Stimulated activated CD4-positive, alpha-beta T cell treated with anti-CD3 and anti-CD28 coated beads, Interleukin-12 subunit alpha, Interleukin-12 subunit beta, amount 100 ng/mL, for 48 hours (primary cell): ENCODE data around the gene FHL1.
"Not testable (repeated sequence)": the region's sequence is repeated elsewhere in the genome, so short reads cannot be mapped to it uniquely, and the experiment has no call there.

Experiments used
- DNase-seq, 3 donors: peaks; one replicate each; pipeline ENCODE4 v3.0.0-alpha.2; 2020; ENCODE audit warnings: low read depth in 2 of 3, low spot score in 1 of 3

The FHL1 gene

DNA sequence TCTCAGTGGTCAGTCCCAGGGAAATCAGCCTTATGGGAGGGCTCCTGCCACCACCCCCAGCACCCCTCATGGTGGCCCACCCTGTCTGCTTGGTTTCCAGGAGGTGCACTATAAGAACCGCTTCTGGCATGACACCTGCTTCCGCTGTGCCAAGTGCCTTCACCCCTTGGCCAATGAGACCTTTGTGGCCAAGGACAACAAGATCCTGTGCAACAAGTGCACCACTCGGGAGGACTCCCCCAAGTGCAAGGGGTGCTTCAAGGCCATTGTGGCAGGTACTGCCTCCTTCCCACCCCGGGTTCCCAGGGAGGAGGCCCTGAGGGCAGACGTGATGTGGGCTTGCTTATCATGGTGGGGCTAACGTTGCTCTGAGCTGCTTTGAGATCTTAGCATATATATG is 59.6 kb downstream of the FHL1 start:
- DNase-seq = no peak

DNA sequence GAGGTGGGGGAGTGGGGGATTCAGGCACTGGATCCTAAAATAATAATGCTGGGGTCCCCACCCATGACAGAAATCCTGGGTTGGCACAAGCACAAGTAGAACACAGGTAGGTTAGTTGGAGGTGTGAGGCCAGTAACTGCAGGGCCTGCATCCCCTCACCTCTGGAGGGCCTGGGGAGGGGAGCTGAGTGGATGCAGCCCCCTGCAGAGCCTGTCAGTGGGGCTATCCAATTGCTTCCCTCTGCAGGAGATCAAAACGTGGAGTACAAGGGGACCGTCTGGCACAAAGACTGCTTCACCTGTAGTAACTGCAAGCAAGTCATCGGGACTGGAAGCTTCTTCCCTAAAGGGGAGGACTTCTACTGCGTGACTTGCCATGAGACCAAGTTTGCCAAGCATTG is 60.2 kb downstream of the FHL1 start:
- no peak for DNase-seq

DNA sequence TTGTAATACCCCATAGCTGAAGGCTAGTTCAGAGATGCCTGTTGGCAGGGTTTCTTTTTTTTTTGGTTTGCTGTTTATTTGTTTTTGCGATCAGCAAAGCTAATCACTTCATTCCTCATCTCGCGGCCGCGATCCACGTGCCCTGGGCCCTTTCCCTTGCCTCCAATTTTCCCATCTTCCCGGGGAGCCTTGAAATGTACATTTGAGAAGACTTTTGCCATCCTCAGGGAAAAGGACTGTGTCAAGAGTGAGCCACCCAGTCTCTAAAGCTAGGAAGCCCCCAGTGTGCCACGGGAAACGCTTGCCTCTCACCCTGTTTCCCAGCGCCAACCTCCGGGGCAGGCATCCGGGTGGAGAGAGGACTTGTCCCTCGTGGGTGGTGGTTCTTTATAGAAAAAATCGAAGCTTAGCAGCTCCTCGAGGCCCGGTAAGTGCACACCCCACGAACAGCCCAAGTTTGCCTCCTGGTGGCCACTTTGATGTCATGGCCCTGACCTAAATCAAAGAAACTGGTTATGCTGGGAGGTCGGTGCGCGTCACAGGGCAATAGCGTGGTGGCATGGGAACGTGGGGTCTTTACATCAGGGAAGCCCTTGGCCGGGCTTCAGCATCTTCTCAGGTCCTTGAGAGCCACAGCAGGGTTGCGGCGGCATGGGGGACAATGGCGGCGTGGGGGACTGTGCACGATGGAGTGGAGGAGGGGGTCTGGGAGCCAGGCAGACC is 61.8 kb downstream of the FHL1 start:
- DNase-seq = no peak

DNA sequence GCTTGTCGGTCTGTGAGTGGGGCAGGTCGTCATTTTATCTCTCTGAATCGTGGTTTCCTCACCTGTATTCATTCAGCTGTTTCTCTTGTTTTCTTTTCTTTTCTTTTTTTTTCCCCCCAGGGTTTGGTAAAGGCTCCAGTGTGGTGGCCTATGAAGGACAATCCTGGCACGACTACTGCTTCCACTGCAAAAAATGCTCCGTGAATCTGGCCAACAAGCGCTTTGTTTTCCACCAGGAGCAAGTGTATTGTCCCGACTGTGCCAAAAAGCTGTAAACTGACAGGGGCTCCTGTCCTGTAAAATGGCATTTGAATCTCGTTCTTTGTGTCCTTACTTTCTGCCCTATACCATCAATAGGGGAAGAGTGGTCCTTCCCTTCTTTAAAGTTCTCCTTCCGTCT is 62.4 kb downstream of the FHL1 start:
- DNase-seq = no peak

DNA sequence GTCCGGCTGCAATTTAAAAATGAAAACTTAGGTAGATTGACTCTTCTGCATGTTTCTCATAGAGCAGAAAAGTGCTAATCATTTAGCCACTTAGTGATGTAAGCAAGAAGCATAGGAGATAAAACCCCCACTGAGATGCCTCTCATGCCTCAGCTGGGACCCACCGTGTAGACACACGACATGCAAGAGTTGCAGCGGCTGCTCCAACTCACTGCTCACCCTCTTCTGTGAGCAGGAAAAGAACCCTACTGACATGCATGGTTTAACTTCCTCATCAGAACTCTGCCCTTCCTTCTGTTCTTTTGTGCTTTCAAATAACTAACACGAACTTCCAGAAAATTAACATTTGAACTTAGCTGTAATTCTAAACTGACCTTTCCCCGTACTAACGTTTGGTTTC is 62.9 kb downstream of the FHL1 start:
- no peak for DNase-seq

DNA sequence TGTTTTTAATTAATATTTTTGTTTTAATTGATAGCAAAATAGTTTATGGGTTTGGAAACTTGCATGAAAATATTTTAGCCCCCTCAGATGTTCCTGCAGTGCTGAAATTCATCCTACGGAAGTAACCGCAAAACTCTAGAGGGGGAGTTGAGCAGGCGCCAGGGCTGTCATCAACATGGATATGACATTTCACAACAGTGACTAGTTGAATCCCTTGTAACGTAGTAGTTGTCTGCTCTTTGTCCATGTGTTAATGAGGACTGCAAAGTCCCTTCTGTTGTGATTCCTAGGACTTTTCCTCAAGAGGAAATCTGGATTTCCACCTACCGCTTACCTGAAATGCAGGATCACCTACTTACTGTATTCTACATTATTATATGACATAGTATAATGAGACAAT is 63.5 kb downstream of the FHL1 start:
- DNase-seq = no peak

DNA sequence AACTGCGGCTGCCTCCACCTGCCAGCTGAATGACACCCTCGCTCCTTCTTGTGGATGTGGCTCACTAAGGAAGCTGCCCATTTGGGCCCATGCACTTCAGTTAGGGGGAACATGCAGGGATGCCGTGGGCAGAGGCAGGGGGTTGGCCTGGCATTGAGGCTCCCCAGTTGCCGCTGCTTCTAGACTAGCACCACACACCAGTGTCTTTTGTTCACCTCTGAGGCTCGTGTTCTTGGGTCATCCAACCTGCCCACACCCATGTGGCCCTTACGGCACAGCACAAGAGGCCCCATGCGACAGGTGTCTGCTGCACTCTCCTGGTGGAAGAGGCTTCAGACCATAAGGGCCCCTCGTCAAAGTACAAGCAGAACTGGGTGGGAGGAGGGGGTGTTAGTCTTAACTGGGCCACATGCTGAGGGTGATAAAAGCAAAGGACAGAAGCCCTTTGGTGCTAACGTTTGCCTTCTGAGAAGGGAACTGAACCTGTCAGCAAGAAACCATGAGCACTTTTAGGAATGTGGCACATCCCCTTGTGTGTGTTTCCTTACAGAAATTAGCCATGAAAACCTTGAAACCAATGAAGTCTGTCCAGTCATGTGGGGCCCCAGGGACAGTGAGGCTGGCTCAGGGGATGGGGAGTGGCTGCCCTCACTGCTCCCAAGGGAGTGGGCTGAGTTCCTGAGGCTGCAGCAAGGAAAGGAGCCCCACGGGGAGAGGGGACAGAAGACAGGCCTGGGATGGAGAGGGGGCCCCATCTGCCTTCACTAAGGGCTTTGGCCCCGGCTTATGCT is 64.6 kb downstream of the FHL1 start:
- DNase-seq = no peak

DNA sequence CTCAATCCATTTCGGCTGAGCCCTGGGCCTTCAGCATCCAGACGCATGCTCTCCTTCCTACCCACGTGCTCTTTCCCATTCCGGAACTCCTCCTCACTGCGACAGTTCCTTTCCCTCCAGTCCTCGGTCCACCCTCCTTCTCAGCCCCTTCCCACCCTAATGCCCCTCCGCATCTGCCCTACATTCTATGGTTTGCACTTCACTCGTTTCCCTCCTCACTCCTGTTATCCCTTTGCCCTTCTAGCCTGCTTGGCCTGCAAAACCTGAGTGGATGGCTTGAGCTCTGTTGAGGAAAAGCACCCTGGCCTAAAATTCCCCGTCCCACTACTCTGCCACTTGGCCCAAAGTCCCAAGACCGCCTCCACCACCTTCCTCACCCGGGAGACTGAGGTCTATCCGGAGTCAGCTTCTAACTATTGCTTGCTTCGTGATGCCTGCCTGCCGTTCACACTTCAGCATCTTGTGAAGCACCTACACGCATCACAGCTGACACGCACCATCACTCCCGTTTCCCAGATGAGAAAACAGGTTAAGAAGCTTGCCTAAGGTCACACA is 65.3 kb downstream of the FHL1 start:
- no peak for DNase-seq

DNA sequence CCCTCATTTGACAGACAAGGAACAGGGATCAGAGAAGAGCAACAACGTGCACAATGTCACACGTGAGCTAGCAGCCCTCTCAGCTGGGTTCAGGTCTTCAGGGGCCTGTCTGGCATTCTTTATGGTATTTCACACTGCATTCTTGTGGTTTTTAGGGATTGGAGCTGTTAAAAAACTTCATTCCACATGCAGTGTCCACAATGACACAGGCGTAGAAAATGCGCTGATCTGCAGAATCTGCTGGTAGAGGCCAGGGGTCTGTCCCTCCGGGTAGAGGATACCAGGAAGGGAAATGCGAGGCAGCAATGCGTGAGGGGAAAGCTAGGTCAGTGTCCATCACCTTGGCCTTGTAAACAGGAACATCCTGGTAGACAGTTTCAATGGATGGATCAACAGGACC is 67.2 kb downstream of the FHL1 start:
- DNase-seq = no peak

DNA sequence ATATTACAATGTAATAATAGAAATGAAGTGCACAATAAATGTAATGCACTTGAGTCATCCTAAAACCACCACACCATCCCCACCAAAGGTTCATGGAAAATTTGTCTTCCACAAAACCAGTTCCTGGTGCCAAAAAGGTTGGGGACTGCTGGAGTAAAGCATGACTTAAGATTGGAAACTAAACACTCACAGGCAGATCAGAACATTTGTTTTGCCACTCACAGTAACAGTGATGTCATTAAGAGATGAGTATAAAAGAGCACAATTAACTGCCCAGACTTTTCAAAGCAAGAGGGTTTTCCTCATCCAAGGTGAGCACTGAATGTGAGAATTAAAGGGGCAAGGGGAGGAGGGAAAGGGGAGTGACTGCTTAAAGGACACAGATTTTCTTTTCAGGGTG is 68.2 kb downstream of the FHL1 start:
- DNase-seq = no peak

DNA sequence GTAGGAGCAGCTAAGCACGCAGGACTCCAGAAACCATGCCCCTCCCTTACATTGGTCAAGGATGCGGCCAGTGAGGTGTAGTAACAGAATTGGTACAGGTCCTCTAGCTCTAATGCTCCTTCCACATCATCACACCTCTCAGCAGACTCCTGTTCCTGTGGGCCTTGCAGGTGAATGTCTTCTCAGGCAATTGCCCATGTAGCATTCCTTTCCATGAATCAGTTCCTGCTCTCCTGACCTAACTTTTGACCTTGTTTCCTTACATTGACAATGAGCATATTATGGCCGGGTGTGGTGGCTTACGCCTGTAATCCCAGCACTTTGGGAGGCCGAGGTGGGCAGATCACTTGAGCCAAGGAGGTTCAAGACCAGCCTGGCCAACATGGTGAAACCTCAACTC is 72.6 kb downstream of the FHL1 start:
- no peak for DNase-seq

DNA sequence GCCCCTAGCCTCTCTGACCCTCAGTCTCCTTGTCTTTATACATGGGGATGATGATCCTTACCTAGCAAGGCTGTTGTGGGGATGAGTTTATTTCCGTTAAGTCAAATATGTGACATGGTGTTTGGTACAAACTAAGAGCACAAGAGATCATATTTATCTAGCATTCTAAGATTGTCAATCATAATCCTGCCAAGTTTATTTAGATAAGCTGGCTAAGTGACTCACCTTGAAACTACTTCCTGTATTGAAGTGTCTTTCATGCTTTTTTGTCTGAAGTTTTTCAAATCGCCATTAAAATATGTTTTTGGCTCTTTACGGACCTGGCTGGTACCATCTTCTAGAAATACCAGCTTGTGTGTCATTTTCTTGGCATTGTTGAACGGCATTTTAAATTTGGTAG is 73.2 kb downstream of the FHL1 start:
- DNase-seq = no peak

DNA sequence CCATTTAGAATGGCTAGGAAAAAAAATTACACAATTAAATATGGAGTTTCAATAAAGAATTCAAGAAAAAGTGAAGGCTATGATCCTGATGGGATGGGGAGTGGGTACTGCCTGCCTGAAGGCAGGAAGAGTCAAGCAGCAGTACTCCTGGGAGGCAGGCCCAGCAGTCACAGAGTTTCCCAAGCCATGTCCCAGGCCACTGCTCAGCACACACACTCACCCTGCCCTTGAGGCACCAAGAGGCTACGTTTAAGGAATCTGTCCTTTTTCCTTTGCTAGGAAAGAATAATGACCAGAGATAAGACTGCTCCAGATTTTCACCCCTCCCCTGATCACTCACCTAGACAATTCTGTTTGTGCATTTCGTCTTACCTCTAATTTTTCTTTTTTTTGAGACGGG is 73.6 kb downstream of the FHL1 start:
- DNase-seq = no peak

DNA sequence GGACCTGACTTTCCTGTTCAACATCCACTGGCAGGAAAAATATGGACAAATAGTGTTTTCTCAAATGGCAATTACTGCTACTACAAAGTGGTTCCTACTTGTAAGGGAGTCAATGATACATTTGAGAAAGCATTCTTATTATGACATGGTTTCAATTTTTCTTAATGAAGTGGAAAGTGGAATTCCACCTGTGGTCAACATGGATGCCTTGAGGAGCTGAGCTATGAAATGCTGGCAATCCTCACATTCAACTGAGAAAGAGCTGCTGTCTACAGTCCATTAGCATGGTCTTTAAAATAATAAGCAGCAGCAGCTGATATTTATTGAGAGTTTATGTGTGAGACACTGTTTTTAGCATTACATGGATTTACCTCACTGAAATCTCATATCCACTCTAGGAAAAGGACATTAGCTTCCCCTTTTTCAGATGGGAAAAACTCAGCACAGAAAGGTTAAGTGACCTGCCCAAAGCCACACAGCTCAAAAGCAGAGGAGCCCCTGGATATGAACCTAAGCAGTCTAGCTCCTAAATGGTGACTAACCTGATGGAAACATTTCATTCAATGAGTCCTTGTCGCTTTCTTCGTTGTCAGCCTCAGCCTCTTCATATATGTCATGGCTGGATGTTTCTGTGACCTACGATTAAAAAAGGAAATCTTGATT is 74.6 kb downstream of the FHL1 start:
- no peak for DNase-seq

DNA sequence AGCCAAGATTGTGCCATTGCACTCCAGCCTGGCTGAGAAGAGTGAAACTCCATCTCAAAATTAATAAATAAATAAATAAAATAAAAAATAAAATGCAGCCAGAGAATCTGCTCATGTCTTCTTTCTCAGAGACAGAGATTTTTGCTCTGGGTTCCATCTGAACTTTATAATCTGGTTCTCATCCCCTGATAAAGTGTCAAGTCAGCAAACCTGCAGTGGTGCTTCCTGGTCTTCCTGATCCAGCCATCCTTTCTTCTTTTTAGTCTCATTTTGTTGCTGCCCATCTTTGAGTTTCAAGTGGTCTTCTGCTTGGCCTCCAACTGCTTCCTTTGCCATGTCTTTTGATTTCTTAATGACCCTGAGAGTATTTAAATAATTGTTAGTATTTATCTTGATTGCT is 79.7 kb downstream of the FHL1 start:
- no peak for DNase-seq

DNA sequence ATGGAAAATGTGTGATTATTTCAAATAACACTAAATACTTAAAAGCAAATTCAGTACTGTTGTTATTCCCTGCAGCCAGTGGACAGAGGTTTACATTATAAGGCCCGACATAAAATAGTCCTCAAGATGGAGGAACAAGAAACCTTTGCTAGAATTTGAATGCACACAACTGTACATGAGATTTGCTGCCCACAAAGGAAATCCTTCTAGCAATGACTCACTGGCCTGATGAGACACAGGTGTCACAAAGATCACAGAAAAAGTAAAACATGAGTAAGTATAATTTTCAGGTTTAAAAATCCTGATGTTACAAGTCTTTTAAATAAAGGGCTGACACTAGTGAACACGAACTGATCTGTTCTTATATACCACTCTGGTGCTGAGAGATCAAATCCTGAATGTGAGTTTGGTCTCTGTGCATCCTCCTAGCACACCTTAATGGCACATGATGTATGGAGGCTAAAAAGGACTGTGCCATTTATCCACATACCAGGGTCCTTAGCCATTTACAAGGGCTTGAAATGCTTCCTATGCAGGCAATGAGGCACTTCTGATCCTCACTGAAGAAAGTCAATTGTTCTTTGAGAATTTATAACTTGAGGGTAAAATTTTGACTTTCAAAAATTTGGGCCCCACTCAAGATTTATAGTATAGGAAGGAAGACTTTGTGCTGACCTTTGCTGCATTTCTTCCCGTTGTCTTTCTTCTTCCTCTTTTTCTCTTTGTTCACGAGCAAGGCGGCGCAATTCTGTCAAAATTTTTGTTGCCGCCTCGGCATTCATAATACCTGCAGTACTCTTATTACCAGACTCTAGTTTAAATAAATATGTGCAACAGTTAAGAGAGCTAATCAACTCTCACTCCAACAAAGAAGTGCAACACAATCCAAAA is 80.9 kb downstream of the FHL1 start:
- DNase-seq = no peak

DNA sequence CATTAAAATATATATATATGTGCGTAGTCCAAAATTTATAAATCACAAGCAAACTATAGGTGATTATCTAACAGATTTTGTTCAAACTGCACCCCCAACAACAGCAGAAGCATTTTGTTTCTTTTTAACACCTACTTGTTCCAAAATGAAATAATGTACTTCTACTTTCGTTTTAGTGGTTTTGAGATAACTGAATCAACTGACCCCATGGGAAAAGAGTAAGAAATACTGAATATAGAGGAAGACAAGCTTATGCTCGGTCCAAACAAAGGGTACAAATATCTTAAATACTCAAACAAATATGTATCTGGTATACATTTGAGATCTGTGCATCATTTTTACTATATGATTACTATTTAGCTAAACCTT is 81.5 kb downstream of the FHL1 start:
- DNase-seq = no peak

DNA sequence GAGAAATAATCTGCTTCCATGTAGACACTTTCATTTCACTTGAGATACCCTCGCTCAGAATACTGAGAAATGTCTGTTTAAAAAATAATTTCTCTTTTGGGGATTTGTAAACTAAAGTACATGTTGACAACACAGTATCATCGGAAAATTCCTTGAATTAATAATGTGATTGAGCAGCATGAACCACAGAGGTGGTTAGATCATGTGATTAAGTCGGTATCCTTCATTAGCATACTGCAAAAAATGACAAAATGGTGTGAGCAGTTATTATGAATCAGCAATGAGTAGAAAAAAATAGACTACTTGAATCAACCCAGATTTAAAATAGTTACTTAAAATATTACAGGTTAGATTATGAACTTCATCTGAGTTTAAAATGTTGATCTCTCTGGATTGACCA is 89.7 kb downstream of the FHL1 start:
- no peak for DNase-seq

DNA sequence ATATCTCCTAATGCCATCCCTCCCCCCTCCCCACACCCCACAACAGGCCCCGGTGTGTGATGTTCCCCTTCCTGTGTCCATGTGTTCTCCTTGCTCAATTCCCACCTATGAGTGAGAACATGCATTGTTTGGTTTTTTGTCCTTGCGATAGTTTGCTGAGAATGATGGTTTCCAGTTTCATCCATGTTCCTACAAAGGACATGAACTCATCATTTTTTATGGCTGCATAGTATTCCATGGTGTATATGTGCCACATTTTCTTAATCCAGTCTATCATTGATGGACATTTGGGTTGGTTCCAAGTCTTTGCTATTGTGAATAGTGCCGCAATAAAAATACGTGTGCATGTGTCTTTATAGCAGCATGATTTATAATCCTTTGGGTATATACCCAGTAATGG is 90.5 kb downstream of the FHL1 start:
- not testable (repeated sequence) for DNase-seq

DNA sequence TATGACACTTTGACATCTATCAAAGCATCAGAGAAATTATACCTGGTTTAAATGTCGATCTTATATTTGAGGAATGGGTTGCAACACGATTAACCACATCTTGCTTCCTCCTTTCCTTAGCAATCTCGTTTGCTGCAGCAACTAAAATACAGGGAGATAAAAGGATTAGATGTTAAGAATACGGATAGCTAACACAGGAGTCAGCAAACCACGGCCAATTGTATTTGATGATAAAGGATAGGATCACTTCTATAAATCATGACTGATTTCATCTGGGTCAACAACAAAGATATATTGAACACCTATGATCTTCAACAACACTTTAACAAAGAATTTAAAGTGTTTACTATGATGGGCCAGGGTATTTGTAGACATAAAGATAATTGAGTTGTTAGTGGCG is 98.9 kb downstream of the FHL1 start:
- DNase-seq = no peak
